ENCODE results near the gene SDHB.

SDHB gene

DNA sequence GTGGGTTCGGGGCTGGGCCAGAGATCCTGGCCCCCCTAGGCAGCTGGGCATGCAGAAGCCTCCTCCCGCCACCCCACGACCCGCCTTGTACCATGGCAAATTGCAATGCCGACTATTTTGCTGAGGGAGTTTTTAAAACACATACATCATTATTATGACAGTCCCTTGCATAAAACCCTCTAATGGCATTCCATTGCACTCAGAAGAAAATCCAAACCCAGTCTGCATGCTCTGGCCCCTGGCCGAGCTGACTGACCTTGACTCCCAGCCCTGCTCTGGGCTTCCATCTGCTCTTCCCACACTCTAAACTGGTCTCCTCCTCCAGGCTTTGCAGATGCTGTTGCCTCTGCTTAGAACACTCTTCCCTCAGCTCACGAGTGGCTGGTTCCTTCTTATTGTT lies 37.4 kb upstream of the SDHB start:
- TF ChIP-seq SPI1 (IDR thresholded peaks at IDR 0.05; ENCODE audit: borderline replicate concordance, low read depth), result no peak
- H3K27ac ChIP-seq (replicated peaks), result no peak overlapping the region
- no peak for DNase-seq (ENCODE audit: low read depth in 1 of 2, low spot score in 1 of 2)
- no peak overlapping the region for H3K4me3 ChIP-seq (replicated peaks; ENCODE audit: insufficient read depth, low read length)
- H3K27me3 ChIP-seq (ENCODE audit: insufficient read depth, poor library complexity, severe bottlenecking), result no peaks in the 10 kb centered on the region

- DNase-seq (ENCODE audit: low read depth in 1 of 2, low spot score in 1 of 2), result no peak
- H3K4me3 ChIP-seq (replicated peaks; ENCODE audit: insufficient read depth, low read length), result no peak overlapping the region
- TF ChIP-seq GABPA (IDR thresholded peaks at IDR 0.05; ENCODE audit: low read depth), result no peak
- TF ChIP-seq, protein P1, sequence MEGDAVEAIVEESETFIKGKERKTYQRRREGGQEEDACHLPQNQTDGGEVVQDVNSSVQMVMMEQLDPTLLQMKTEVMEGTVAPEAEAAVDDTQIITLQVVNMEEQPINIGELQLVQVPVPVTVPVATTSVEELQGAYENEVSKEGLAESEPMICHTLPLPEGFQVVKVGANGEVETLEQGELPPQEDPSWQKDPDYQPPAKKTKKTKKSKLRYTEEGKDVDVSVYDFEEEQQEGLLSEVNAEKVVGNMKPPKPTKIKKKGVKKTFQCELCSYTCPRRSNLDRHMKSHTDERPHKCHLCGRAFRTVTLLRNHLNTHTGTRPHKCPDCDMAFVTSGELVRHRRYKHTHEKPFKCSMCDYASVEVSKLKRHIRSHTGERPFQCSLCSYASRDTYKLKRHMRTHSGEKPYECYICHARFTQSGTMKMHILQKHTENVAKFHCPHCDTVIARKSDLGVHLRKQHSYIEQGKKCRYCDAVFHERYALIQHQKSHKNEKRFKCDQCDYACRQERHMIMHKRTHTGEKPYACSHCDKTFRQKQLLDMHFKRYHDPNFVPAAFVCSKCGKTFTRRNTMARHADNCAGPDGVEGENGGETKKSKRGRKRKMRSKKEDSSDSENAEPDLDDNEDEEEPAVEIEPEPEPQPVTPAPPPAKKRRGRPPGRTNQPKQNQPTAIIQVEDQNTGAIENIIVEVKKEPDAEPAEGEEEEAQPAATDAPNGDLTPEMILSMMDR (IDR thresholded peaks at IDR 0.05; ENCODE audit: insufficient read depth, low read length), result no peak
- TF ChIP-seq, protein P2, sequence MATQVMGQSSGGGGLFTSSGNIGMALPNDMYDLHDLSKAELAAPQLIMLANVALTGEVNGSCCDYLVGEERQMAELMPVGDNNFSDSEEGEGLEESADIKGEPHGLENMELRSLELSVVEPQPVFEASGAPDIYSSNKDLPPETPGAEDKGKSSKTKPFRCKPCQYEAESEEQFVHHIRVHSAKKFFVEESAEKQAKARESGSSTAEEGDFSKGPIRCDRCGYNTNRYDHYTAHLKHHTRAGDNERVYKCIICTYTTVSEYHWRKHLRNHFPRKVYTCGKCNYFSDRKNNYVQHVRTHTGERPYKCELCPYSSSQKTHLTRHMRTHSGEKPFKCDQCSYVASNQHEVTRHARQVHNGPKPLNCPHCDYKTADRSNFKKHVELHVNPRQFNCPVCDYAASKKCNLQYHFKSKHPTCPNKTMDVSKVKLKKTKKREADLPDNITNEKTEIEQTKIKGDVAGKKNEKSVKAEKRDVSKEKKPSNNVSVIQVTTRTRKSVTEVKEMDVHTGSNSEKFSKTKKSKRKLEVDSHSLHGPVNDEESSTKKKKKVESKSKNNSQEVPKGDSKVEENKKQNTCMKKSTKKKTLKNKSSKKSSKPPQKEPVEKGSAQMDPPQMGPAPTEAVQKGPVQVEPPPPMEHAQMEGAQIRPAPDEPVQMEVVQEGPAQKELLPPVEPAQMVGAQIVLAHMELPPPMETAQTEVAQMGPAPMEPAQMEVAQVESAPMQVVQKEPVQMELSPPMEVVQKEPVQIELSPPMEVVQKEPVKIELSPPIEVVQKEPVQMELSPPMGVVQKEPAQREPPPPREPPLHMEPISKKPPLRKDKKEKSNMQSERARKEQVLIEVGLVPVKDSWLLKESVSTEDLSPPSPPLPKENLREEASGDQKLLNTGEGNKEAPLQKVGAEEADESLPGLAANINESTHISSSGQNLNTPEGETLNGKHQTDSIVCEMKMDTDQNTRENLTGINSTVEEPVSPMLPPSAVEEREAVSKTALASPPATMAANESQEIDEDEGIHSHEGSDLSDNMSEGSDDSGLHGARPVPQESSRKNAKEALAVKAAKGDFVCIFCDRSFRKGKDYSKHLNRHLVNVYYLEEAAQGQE (IDR thresholded peaks at IDR 0.05; ENCODE audit: insufficient replicate concordance, low read depth), result no peak
- TF ChIP-seq SPI1 (IDR thresholded peaks at IDR 0.05; ENCODE audit: borderline replicate concordance, low read depth), result no peak
- no peak for TF ChIP-seq POLR2AphosphoS5 (IDR thresholded peaks at IDR 0.05; ENCODE audit: low read depth)
- no peaks in the 10 kb centered on the region for H3K27me3 ChIP-seq (ENCODE audit: insufficient read depth, poor library complexity, severe bottlenecking)
- no peak overlapping the region for H3K27ac ChIP-seq (replicated peaks)
These were observed 35.7 kb upstream of the SDHB start for GRCh38 chr1:17089506-17089905.

- DNase-seq (ENCODE audit: low read depth in 1 of 2, low spot score in 1 of 2), result peak in 1 of 2 experiments; percentile 7
- Histone ChIP-seq H3K27ac (replicated peaks) (no peak overlapping the region), H3K27me3 (ENCODE audit: insufficient read depth, poor library complexity, severe bottlenecking) (no peaks in the 10 kb centered on the region), H3K4me3 (replicated peaks; ENCODE audit: insufficient read depth, low read length) (no peak overlapping the region)
- TF ChIP-seq, protein P1 (IDR thresholded peaks at IDR 0.05; ENCODE audit: insufficient read depth, low read length), result no peak
- TF ChIP-seq GABPA (IDR thresholded peaks at IDR 0.05; ENCODE audit: low read depth) (no peak), SPI1 (IDR thresholded peaks at IDR 0.05; ENCODE audit: borderline replicate concordance, low read depth) (no peak), POLR2AphosphoS5 (IDR thresholded peaks at IDR 0.05; ENCODE audit: low read depth) (no peak)
These were observed 32.9 kb upstream of the SDHB start for GRCh38 chr1:17086751-17087150.

DNA sequence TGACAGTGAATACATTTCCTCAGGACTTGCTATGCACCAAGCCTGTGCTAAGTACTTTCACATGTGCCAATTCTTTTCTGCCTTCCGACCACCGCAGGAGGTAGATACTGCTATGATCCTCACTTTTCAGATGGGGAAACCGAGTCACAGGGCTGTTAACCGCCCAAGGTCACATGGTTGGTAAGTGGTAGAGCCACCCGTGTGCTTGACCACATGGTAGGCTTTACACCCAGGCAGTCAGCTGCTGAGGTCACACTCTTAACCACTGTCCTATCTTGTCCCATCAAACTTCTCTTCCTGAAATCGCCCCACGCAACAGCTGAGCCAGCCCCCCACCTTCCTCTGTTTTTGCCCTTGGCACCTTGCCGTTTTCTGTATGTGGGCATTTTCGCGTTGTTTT lies 31.0 kb upstream of the SDHB start:
- no peak for TF ChIP-seq SPI1 (IDR thresholded peaks at IDR 0.05; ENCODE audit: borderline replicate concordance, low read depth)
- TF ChIP-seq, protein P2 (IDR thresholded peaks at IDR 0.05; ENCODE audit: insufficient replicate concordance, low read depth), result no peak
- no peak for TF ChIP-seq POLR2AphosphoS5 (IDR thresholded peaks at IDR 0.05; ENCODE audit: low read depth)
- TF ChIP-seq, protein P1 (IDR thresholded peaks at IDR 0.05; ENCODE audit: insufficient read depth, low read length), result no peak
- TF ChIP-seq GABPA (IDR thresholded peaks at IDR 0.05; ENCODE audit: low read depth), result no peak

More for the DNA sequence above, 31.0 kb upstream of the SDHB start:
- no peak overlapping the region for H3K4me3 ChIP-seq (replicated peaks; ENCODE audit: insufficient read depth, low read length)
- no peak for DNase-seq (ENCODE audit: low read depth in 1 of 2, low spot score in 1 of 2)
- no peaks in the 10 kb centered on the region for H3K27me3 ChIP-seq (ENCODE audit: insufficient read depth, poor library complexity, severe bottlenecking)
- H3K27ac ChIP-seq (replicated peaks), result no peak overlapping the region

Measured in HL-60 (cell line).